ENCODE results near the gene TBC1D17.

GRCh38 chr19:49931293-49932040 lies 54.0 kb downstream of the TBC1D17 start:
- TF ChIP-seq CTCF (IDR thresholded peaks at IDR 0.05) (no peak), POLR2AphosphoS5 (IDR thresholded peaks at IDR 0.05) (no peak)

Data from breast epithelium (tissue), 3 donors.